Activated naive CD8-positive, alpha-beta T cell treated with anti-CD3 and anti-CD28 coated beads, Interleukin-2, amount 50 U/mL, for 24 hours (primary cell): ENCODE measurements around the gene TNFRSF6B.
"Not testable (repeated sequence)": the region's sequence is repeated elsewhere in the genome, so short reads cannot be mapped to it uniquely, and the experiment has no call there.

ENCODE experiments used
- ATAC-seq: fragments of 150-1000 bp; cut with Tn5 transposase; one replicate; pipeline ENCODE4 v1.10.0; 2021
- DNase-seq: peaks from one replicate; pipeline ENCODE4 v3.0.0; 2021
- H3K27ac Mint-ChIP-seq: one replicate; pipeline ENCODE4 v1.8.0; 2021; ENCODE audit warnings: mild to moderate bottlenecking, mixed read lengths
- H3K27me3 Mint-ChIP-seq: one replicate; pipeline ENCODE4 v1.8.0; 2021; ENCODE audit warnings: mixed read lengths
- H3K36me3 Mint-ChIP-seq: one replicate; pipeline ENCODE4 v1.8.0; 2021; ENCODE audit warnings: low read depth, mixed read lengths
- H3K4me1 Mint-ChIP-seq: one replicate; pipeline ENCODE4 v1.8.0; 2021; ENCODE audit warnings: mixed read lengths
- H3K4me3 Mint-ChIP-seq: one replicate; pipeline ENCODE4 v1.8.0; 2021; ENCODE audit warnings: mild to moderate bottlenecking, moderate library complexity, mixed read lengths
- H3K9me3 Mint-ChIP-seq: one replicate; pipeline ENCODE4 v1.8.0; 2021; ENCODE audit warnings: mixed read lengths

Gene TNFRSF6B

DNA sequence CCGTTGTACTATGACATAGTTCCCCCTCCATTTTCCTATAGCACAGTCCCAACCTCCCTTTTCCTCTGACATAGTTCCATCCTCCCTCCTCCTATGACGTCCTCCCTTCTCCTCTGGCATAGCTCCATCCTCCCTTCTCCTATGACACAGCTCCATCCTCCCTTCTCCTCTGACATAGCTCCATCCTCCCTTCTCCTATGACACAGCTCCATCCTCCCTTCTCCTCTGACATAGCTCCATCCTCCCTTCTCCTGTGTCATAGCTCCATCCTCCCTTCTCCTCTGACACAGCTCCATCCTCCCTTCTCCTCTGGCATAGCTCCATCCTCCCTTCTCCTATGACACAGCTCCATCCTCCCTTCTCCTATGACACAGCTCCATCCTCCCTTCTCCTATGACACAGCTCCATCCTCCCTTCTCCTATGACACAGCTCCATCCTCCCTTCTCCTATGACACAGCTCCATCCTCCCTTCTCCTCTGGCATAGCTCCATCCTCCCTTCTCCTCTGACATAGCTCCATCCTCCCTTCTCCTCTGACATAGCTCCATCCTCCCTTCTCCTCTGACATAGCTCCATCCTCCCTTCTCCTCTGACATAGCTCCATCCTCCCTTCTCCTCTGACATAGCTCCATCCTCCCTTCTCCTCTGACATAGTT lies 26.6 kb downstream of the TNFRSF6B start:
- not testable (repeated sequence) for H3K27ac Mint-ChIP-seq

GRCh38 chr20:63730189-63730733 lies 33.8 kb downstream of the TNFRSF6B start:
- H3K4me3 Mint-ChIP-seq, ATAC-seq, H3K27me3 Mint-ChIP-seq, DNase-seq, H3K27ac Mint-ChIP-seq, H3K9me3 Mint-ChIP-seq: not testable (repeated sequence)
- Mint-ChIP-seq H3K4me1 (peaks cover 11% of the 10 kb centered on the region), H3K36me3 (peaks cover 28% of the 10 kb centered on the region)

More for the DNA sequence above, 26.6 kb downstream of the TNFRSF6B start:
- not testable (repeated sequence) for ATAC-seq, H3K27me3 Mint-ChIP-seq, H3K4me3 Mint-ChIP-seq, DNase-seq
- Mint-ChIP-seq H3K9me3 (peaks cover 15% of the 10 kb centered on the region), H3K36me3 (peaks cover 53% of the 10 kb centered on the region), H3K4me1 (peaks cover 27% of the 10 kb centered on the region)

GRCh38 chr20:63731410-63731809 lies 35.0 kb downstream of the TNFRSF6B start:
- no peak for DNase-seq
- Mint-ChIP-seq H3K36me3 (peaks cover 21% of the 10 kb centered on the region), H3K27me3 (no peaks in the 10 kb centered on the region), H3K9me3 (no peaks in the 10 kb centered on the region), H3K4me1 (peaks cover 17% of the 10 kb centered on the region), H3K27ac (no peak overlapping the region), H3K4me3 (no peak overlapping the region)
- ATAC-seq: no peak

- Mint-ChIP-seq H3K27ac (no peak overlapping the region), H3K4me1 (peaks cover 17% of the 10 kb centered on the region), H3K36me3 (peaks cover 14% of the 10 kb centered on the region), H3K27me3 (no peaks in the 10 kb centered on the region), H3K9me3 (no peaks in the 10 kb centered on the region), H3K4me3 (no peak overlapping the region)
- DNase-seq (no peak), ATAC-seq (no peak)
These were observed 36.0 kb downstream of the TNFRSF6B start for GRCh38 chr20:63732118-63733095.

GRCh38 chr20:63733117-63733516 lies 36.7 kb downstream of the TNFRSF6B start:
- Mint-ChIP-seq H3K27me3 (no peaks in the 10 kb centered on the region), H3K4me1 (peaks cover 17% of the 10 kb centered on the region), H3K27ac (no peak overlapping the region), H3K9me3 (no peaks in the 10 kb centered on the region), H3K4me3 (no peak overlapping the region), H3K36me3 (peaks cover 10% of the 10 kb centered on the region)
- ATAC-seq (no peak), DNase-seq (no peak)

DNA sequence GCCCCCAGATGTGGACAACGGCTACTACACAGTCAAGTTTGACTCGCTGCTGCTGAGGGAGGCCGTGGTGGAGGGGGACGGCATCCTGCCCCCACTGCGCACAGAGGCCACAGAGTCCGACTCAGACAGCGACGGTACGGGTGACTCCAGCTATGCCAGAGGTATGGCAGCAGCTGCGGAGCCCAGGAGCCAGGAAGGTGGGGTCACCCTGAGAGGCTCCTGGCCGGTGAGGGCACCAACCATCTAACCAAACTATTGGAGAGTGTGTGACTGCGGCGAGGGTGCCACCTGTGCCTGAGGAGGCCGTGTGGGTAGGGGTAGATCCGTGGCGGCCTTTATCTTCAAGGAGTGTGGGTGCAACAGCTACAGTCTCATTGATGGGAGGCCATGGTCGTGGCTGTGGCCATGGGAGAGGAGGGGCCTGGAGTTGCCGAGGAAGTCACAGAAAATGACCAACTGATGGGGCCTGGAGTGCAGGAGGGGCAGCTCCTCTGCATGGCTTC lies 37.2 kb downstream of the TNFRSF6B start:
- ATAC-seq (no peak), DNase-seq (no peak)
- no peaks in the 10 kb centered on the region for H3K9me3 Mint-ChIP-seq
- H3K4me3 Mint-ChIP-seq: no peak overlapping the region
- peaks cover 6% of the 10 kb centered on the region for H3K36me3 Mint-ChIP-seq
- H3K27ac Mint-ChIP-seq: no peak overlapping the region
- peaks cover 17% of the 10 kb centered on the region for H3K4me1 Mint-ChIP-seq
- no peaks in the 10 kb centered on the region for H3K27me3 Mint-ChIP-seq

DNA sequence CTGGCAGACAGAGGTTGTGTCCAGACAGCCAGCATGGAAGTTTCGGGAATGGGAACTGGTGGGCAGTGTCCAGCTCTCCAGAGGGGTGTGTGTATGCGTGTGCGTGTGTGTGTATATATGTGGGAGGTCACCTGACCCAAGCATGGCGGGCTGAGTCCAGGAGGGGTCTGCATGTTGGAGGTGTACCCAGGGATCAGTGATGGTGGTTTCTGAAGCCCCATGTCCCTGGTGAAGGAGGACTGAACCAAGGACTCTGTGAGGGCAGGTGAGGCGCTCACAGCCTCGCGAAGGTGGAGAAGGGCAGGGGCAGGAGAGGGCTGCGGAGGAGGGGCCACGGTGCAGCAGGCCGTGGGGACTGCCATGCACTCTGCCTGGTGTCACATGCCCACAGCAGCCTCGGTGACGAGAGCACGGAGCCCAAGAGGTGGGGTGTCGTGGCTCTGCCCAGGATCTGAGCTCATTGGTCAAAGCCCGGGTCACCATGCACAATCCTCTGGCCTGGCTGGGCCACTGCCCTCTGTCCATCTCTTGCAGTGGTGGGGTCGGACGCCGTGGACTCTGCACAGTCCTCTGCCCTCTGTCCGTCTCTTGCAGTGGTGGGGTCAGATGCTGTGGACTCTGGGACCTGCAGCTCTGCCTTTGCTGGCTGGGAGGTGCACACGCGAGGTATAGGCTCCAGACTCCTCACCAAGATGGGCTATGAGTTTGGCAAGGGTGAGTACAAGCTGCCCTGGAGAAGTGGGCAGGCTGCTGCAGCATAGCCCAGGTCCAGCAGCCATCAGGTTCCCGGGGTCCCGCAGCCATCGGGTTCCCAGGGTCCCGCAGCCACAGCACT lies 37.9 kb downstream of the TNFRSF6B start:
- H3K36me3 Mint-ChIP-seq: peaks cover 4% of the 10 kb centered on the region
- no peak for ATAC-seq
- H3K4me1 Mint-ChIP-seq: peaks cover 17% of the 10 kb centered on the region
- H3K27ac Mint-ChIP-seq: no peak overlapping the region
- H3K27me3 Mint-ChIP-seq: no peaks in the 10 kb centered on the region
- DNase-seq: no peak
- no peak overlapping the region for H3K4me3 Mint-ChIP-seq
- H3K9me3 Mint-ChIP-seq: no peaks in the 10 kb centered on the region

DNA sequence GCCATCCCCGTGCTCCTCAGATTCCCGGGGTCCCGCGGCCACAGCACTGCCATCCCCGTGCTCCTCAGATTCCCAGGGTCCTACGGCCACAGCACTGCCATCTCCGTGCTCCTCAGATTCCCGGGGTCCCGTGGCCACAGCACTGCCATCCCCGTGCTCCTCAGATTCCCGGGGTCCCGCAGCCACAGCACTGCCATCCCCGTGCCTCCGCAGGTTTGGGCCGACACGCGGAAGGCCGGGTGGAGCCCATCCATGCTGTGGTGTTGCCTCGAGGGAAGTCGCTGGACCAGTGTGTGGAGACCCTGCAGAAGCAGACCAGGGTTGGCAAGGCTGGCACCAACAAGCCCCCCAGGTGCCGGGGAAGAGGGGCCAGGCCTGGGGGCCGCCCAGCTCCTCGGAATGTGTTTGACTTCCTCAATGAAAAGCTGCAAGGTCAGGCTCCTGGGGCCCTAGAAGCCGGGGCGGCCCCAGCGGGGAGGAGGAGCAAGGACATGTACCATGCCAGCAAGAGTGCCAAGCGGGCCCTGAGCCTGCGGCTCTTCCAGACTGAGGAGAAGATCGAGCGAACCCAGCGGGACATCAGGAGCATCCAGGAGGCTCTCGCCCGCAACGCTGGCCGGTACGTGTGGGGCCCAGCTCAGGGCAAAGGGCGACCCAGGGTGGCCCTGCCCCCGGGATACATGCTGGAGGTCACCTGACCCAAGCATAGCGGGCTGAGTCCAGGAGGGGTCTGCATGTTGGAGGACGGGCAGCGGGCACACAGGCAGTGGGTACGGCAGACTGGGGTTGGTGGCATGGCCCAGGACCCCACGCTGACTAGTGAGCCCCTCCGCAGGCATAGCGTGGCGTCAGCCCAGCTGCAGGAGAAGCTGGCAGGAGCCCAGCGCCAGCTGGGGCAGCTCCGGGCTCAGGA lies 38.8 kb downstream of the TNFRSF6B start:
- H3K27ac Mint-ChIP-seq: no peak overlapping the region
- H3K4me1 Mint-ChIP-seq: peaks cover 17% of the 10 kb centered on the region
- H3K9me3 Mint-ChIP-seq: no peaks in the 10 kb centered on the region
- ATAC-seq: no peak
- H3K4me3 Mint-ChIP-seq: no peak overlapping the region
- DNase-seq: no peak
- peaks cover 2% of the 10 kb centered on the region for H3K36me3 Mint-ChIP-seq
- H3K27me3 Mint-ChIP-seq: no peaks in the 10 kb centered on the region

GRCh38 chr20:63735859-63736718 lies 39.6 kb downstream of the TNFRSF6B start, which contains the start of gene LIME1:
Gene LIME1 (plus strand): TSS chr20:63736664. CDS start chr20:63737550, 886 bp downstream.
- Mint-ChIP-seq H3K36me3 (no peaks in the 10 kb centered on the region), H3K27ac (peak within 1 kb of the TSS; percentile 68), H3K4me3 (peak within 1 kb of the TSS; percentile 54), H3K4me1 (peaks cover 17% of the 10 kb centered on the region), H3K9me3 (no peaks in the 10 kb centered on the region), H3K27me3 (no peaks in the 10 kb centered on the region)
- ATAC-seq (peak; percentile 47), DNase-seq (peak; percentile 66)

DNA sequence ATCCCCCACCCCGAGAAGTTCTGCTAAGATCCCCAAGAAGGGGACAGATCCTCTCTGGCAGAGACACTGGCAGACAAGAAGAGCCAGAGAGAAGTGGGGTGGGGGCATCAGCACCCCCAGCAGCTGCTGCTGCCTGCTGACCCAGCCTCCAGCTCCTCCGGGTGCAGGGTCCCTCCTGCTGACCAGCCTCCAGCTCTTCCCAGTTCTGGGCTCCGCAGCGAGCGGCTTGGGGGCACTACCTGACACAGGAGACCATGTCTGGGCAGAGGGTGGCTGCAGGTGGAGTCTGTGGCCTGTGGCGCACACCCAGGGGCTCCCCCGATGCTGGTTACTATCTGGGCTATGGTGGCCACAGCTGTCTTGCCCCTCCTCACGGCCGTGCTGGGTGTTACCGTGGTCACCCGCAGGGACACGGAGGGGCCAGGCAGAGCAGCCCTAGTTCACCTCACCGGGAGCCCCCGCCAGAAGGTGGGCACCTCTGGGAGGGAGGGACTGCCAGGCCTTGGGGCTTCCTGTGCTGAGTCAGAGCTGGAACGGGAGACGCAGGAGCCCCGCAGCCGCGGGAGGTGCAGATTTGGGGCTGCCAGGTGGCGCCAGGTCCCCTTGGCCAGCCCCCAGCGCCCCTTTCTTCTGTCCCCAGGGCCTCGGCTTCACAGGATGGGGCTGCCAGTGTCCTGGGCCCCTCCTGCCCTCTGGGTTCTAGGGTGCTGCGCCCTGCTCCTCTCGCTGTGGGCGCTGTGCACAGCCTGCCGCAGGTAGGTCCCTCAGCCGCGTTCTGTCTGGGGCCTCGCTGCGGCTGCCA lies 40.6 kb downstream of the TNFRSF6B start:
- no peaks in the 10 kb centered on the region for H3K27me3 Mint-ChIP-seq
- H3K4me3 Mint-ChIP-seq: peak overlapping the region; percentile 32
- peak; percentile 59 for DNase-seq
- peak; percentile 23 for ATAC-seq
- no peaks in the 10 kb centered on the region for H3K9me3 Mint-ChIP-seq
- H3K4me1 Mint-ChIP-seq: peaks cover 17% of the 10 kb centered on the region
- H3K36me3 Mint-ChIP-seq: no peaks in the 10 kb centered on the region
- peak overlapping the region; percentile 68 for H3K27ac Mint-ChIP-seq

GRCh38 chr20:63737695-63737944 lies 41.2 kb downstream of the TNFRSF6B start:
- no peaks in the 10 kb centered on the region for H3K36me3 Mint-ChIP-seq
- H3K4me1 Mint-ChIP-seq: peaks cover 17% of the 10 kb centered on the region
- no peaks in the 10 kb centered on the region for H3K9me3 Mint-ChIP-seq
- H3K27ac Mint-ChIP-seq: no peak overlapping the region
- ATAC-seq (no peak), DNase-seq (no peak)
- H3K27me3 Mint-ChIP-seq: no peaks in the 10 kb centered on the region
- no peak overlapping the region for H3K4me3 Mint-ChIP-seq
